Smooth muscle cell (in vitro differentiated cells): ENCODE data around the gene PGAP6. TPM values are rescaled to one million over a fixed set of nuclear protein-coding genes. Genes with fewer than 3 reads are reported as not detected.

Source experiments
- DNase-seq: peaks from one replicate; lab custom pipeline; 2025; ENCODE audit not compliant: unreplicated experiment; lab: John Stamatoyannopoulos, UW
- H2AFZ ChIP-seq: fragments of 200-600 bp; sonication (generic); 2 replicates; pipeline ENCODE4 v1.6.0; 2016; ENCODE audit warnings: antibody characterized with exemption, low read depth, mild to moderate bottlenecking
- H3F3A ChIP-seq: fragments of 200-600 bp; sonication (generic); 2 replicates; pipeline ENCODE4 v1.6.0; 2017; ENCODE audit warnings: antibody characterized with exemption, low read depth
- H3K27ac ChIP-seq: fragments of 200-600 bp; sonication (generic); 2 replicates; pipeline ENCODE4 v1.5.1; 2016; ENCODE audit warnings: low read depth, mild to moderate bottlenecking
- H3K27me3 ChIP-seq: fragments of 200-600 bp; sonication (generic); 2 replicates; pipeline ENCODE4 v1.6.1; 2016; ENCODE audit warnings: low read depth, mild to moderate bottlenecking
- H3K36me3 ChIP-seq: fragments of 200-600 bp; sonication (generic); 2 replicates; pipeline ENCODE4 v1.5.1; 2016; ENCODE audit warnings: low read depth
- H3K4me1 ChIP-seq: fragments of 200-600 bp; sonication (generic); 2 replicates; pipeline ENCODE4 v1.5.1; 2016; ENCODE audit warnings: low read depth
- H3K4me2 ChIP-seq: fragments of 200-600 bp; sonication (generic); 2 replicates; pipeline ENCODE4 v1.6.0; 2016; ENCODE audit warnings: mild to moderate bottlenecking
- H3K4me3 ChIP-seq: fragments of 200-600 bp; sonication (generic); 2 replicates; pipeline ENCODE4 v1.5.1; 2016; ENCODE audit warnings: mild to moderate bottlenecking
- H3K79me2 ChIP-seq: fragments of 200-600 bp; sonication (generic); 2 replicates; pipeline ENCODE4 v1.6.0; 2016; ENCODE audit warnings: low read depth, mild to moderate bottlenecking
- H3K9ac ChIP-seq: fragments of 200-600 bp; sonication (generic); 2 replicates; pipeline ENCODE4 v1.6.0; 2016; ENCODE audit warnings: low read depth
- H3K9me3 ChIP-seq: fragments of 200-600 bp; sonication (generic); replicated peaks from 2 replicates; pipeline ENCODE4 v1.5.1; 2016; ENCODE audit warnings: low read depth
- H4K20me1 ChIP-seq: fragments of 200-600 bp; sonication (generic); 2 replicates; pipeline ENCODE4 v1.6.0; 2016; ENCODE audit warnings: low read depth
- WGBS: methylation state at CpG from one replicate; pipeline ENCODE4 v1.1.7; 2016; ENCODE audit warnings: low lambda C conversion rate; 5-methylcytosine and 5-hydroxymethylcytosine counted together
- polyA plus RNA-seq: library from polyadenylated mRNA; unstranded; fragments of >200 nt; fragmentation: Nextera tagmentation; extraction: Ambion mirVana; gene quantifications from 2 replicates; pipeline ENCODE4 v1.2.1, GENCODE V29; 2016
- total RNA-seq: library from RNA; depleted of rRNA; stranded (reverse); fragments of >200 nt; gene quantifications from 2 replicates; pipeline ENCODE4 v1.2.3, GENCODE V29; 2014
- TF ChIP-seq, protein P1 (sequence below): fragments of 200-600 bp; sonication (generic); IDR thresholded peaks from 2 replicates; pipeline ENCODE4 v1.5.1; 2017; ENCODE audit warnings: borderline replicate concordance, mild to moderate bottlenecking, antibody characterized with exemption; ENCODE audit not compliant: insufficient read depth, poor library complexity, severe bottlenecking

Gene PGAP6
- total and polyA plus RNA-seq, 2 experiments from 2014 or later = 57.1 to 80.0 TPM

DNA sequence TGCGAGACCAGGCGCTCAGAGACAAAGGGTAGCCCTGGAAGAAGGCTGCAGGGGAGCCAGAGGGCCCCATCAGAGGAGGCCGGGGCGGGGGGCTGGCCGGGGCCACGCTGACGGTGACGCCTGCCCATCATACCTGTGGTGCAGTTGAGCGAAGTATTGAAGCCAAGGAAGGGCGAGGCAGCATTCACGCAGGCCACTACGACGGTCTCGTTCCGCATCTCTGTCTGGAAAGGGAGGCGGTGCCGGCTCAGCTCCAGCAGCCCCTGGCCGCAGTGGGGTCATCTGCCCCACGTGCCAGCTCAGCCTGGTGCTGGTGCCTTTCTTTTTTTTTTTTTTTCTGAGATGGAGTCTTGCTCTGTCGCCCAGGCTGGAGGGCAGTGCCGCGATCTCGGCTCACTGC, 6.6 kb downstream of the PGAP6 start:
- no peak overlapping the region for H3K27ac ChIP-seq
- H3K9me3 ChIP-seq = no peaks in the 10 kb centered on the region
- peaks cover 20% of the 10 kb centered on the region for H3K79me2 ChIP-seq
- H3K9ac ChIP-seq = no peak overlapping the region
- no peaks in the 10 kb centered on the region for H3K36me3 ChIP-seq
- no peak for DNase-seq
- H3K27me3 ChIP-seq = no peaks in the 10 kb centered on the region
- H3K4me1 ChIP-seq = peaks cover 5% of the 10 kb centered on the region
- H2AFZ ChIP-seq = no peak overlapping the region
- H3K4me3 ChIP-seq = no peak overlapping the region
- peaks cover 19% of the 10 kb centered on the region for H4K20me1 ChIP-seq
- WGBS = 97% methylated on average over 22 of the region's 23 CpGs
- TF ChIP-seq, protein P1, sequence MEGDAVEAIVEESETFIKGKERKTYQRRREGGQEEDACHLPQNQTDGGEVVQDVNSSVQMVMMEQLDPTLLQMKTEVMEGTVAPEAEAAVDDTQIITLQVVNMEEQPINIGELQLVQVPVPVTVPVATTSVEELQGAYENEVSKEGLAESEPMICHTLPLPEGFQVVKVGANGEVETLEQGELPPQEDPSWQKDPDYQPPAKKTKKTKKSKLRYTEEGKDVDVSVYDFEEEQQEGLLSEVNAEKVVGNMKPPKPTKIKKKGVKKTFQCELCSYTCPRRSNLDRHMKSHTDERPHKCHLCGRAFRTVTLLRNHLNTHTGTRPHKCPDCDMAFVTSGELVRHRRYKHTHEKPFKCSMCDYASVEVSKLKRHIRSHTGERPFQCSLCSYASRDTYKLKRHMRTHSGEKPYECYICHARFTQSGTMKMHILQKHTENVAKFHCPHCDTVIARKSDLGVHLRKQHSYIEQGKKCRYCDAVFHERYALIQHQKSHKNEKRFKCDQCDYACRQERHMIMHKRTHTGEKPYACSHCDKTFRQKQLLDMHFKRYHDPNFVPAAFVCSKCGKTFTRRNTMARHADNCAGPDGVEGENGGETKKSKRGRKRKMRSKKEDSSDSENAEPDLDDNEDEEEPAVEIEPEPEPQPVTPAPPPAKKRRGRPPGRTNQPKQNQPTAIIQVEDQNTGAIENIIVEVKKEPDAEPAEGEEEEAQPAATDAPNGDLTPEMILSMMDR = no peak
- no peak overlapping the region for H3K4me2 ChIP-seq
- no peaks in the 10 kb centered on the region for H3F3A ChIP-seq

DNA sequence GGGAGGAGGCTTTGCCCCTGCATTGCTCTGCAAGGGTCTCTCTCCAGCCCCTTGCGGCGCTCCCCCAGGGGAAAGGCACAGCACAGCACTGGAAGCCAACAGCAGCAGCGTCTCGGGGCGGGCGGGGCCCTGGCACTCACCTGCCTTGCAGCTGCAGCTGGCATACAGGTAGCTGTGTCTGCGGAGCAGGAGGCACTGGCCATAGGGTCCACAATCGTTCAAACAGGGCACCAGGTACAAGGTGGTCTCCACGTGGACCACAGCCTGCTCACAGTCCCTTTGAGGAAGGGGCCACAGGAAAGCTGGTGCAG, 7.2 kb downstream of the PGAP6 start:
- Histone ChIP-seq H3K4me1 (peaks cover 8% of the 10 kb centered on the region), H3K9me3 (no peaks in the 10 kb centered on the region), H2AFZ (no peak overlapping the region), H3K9ac (no peak overlapping the region), H4K20me1 (peaks cover 12% of the 10 kb centered on the region), H3K27ac (no peak overlapping the region), H3K4me2 (no peak overlapping the region), H3K79me2 (peaks cover 13% of the 10 kb centered on the region), H3K27me3 (no peaks in the 10 kb centered on the region), H3F3A (no peaks in the 10 kb centered on the region), H3K36me3 (no peaks in the 10 kb centered on the region), H3K4me3 (no peak overlapping the region)
- no peak for DNase-seq
- TF ChIP-seq, protein P1 = no peak
- 95% methylated on average over 9 of the region's 9 CpGs for WGBS

DNA sequence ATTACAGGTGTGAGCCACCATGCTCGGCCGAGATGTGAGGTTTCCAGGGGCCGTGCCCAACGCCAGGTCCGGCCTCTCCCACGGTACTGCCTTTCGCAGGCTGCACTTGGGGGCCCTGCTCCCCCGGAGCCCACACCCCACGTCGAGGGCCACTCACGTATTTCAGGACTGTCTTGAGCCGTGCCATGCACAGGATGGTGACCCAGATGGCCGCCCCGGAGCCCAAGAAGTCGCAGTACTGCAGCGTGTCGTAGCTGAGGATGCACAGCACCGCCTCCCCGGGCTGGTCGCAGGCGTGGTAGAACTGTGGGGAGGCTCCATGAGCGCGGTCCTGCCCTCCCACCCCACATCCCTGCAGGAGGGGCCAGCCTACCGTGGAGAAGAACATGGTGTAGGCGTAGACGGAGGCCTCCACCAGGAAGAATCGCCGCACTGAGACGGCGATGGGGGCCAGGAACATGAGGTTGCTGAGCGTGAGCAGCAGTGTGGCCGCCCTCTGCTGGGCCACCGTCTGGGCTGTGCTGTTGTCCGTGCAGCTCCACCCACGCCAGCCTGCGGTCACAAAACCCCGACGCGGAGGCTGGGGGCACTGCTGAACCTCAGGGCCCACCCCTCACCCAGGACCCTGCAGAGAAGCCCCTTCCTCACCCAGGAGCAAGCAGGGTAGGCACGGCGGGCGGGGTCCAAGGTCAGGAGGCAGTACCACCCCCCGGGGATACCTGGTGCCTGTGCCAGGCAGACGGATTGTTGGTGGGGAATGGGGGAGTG, 7.7 kb downstream of the PGAP6 start:
- Histone ChIP-seq H3K9ac (no peak overlapping the region), H3K79me2 (peaks cover 8% of the 10 kb centered on the region), H3K4me3 (no peak overlapping the region), H2AFZ (no peak overlapping the region), H3F3A (no peaks in the 10 kb centered on the region), H3K36me3 (no peaks in the 10 kb centered on the region), H4K20me1 (peaks cover 7% of the 10 kb centered on the region), H3K9me3 (no peaks in the 10 kb centered on the region), H3K27ac (no peak overlapping the region), H3K4me1 (peaks cover 8% of the 10 kb centered on the region), H3K27me3 (no peaks in the 10 kb centered on the region), H3K4me2 (no peak overlapping the region)
- TF ChIP-seq, protein P1 = no peak
- DNase-seq = no peak
- 95% methylated on average over 43 of the region's 44 CpGs for WGBS

DNA sequence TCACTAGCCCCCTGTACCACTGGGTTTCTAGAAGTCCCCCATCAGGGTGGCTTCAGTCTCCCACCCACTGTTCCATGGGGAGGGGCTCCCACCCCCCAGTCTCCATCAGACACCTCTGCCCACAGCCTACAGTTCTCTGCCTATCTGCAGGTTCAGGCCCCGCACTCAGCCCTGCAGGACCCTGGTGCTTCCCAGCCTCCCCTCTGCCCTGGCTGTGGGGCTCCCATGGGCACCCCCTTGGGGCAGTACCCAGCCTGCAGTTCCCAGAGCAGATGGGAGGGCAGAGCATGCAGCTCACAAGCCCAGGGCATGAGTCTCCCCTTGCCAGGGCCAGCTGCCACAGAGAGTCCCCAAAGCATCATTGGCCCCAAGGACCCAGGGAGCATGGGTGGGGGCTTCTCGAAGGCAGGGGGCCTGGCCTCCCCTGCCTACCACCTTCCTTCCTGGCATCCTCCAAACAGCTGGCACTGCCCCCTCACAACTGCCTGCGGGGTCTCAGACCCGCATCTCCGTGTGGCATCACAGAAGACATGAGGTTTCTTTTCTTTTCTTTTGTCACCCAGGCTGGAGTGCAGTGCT, 8.7 kb downstream of the PGAP6 start:
- no peaks in the 10 kb centered on the region for H3K9me3 ChIP-seq
- TF ChIP-seq, protein P1 = no peak
- 99% methylated on average over 5 of the region's 5 CpGs for WGBS
- no peak overlapping the region for H3K4me3 ChIP-seq
- no peak overlapping the region for H2AFZ ChIP-seq
- no peaks in the 10 kb centered on the region for H3K36me3 ChIP-seq
- no peak for DNase-seq
- H3K79me2 ChIP-seq = peaks cover 2% of the 10 kb centered on the region
- no peak overlapping the region for H3K4me2 ChIP-seq
- H3K27ac ChIP-seq = no peak overlapping the region
- no peak overlapping the region for H3K9ac ChIP-seq
- H3F3A ChIP-seq = no peaks in the 10 kb centered on the region
- H3K4me1 ChIP-seq = peaks cover 8% of the 10 kb centered on the region
- H3K27me3 ChIP-seq = no peaks in the 10 kb centered on the region
- H4K20me1 ChIP-seq = no peaks in the 10 kb centered on the region
